GM13976 (cell line): Measurements from ENCODE around the gene SBSN.

Experiments
- DNase-seq: peaks from one replicate; pipeline ENCODE4 v3.0.0; 2012; ENCODE audit warnings: low spot score
- in situ Hi-C: fragments of 300-500 bp; cut with MboI; formaldehyde crosslinking; loops from one replicate; pipeline ENCODE4 v1.12.0; 2022; ENCODE audit warnings: low sequenced_read_pairs, mixed read lengths, inconsistent platforms; ENCODE audit not compliant: unreplicated experiment
- TF ChIP-seq, protein P1 (sequence below): IDR thresholded peaks from 2 replicates; pipeline ENCODE4 v1.5.1; 2012; ENCODE audit warnings: borderline replicate concordance, mild to moderate bottlenecking; ENCODE audit not compliant: insufficient read depth; ENCODE audit errors: extremely low read depth, missing control alignments, control extremely low read depth

The SBSN gene, protein sequence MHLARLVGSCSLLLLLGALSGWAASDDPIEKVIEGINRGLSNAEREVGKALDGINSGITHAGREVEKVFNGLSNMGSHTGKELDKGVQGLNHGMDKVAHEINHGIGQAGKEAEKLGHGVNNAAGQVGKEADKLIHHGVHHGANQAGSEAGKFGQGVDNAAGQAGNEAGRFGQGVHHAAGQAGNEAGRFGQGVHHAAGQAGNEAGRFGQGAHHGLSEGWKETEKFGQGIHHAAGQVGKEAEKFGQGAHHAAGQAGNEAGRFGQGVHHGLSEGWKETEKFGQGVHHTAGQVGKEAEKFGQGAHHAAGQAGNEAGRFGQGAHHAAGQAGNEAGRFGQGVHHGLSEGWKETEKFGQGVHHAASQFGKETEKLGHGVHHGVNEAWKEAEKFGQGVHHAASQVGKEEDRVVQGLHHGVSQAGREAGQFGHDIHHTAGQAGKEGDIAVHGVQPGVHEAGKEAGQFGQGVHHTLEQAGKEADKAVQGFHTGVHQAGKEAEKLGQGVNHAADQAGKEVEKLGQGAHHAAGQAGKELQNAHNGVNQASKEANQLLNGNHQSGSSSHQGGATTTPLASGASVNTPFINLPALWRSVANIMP

DNA sequence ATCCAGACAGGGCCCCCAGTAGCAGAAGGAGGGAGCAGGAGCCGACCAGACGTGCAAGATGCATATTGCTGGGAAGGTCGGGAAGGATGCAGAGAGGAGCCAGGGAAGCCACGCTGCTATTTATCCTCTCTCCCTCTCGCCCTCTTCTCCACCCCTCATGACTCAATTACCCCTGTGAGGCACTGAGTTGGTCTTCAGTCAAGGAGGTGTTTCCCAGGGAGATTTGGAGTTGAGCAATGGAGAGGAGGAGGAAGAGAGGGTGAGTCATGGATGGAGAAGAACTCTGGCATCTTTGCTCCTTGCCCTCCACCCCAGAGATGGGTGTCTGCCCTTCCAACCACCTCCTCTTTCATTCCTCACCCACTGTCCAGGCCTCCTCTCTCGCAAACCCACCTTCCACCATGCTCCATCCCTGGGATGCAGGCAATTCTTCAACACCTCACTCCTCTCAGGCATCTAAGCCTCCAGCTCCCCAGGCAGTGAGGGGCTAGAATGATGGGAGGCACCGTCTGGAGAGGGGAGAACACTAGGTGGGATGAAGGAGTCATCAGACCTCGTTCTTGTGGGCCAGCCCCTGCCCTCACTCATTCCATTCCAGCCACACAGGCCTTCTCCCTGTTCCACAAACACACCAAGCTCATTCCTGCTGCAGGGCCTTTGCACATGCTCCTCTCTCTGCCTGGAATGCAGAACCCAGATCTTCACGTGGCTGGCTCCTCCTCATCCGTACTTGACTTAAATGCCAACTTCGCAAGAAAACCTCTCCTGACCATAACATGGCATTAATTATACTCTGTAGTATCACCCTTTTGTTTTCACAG is at the start of gene SBSN:
SBSN (minus strand) TSS at position 94 of the 821 bp plus-strand sequence; CDS start at position 64, 30 bp downstream.
- in situ Hi-C loops = no loop called here
- TF ChIP-seq, protein P1, sequence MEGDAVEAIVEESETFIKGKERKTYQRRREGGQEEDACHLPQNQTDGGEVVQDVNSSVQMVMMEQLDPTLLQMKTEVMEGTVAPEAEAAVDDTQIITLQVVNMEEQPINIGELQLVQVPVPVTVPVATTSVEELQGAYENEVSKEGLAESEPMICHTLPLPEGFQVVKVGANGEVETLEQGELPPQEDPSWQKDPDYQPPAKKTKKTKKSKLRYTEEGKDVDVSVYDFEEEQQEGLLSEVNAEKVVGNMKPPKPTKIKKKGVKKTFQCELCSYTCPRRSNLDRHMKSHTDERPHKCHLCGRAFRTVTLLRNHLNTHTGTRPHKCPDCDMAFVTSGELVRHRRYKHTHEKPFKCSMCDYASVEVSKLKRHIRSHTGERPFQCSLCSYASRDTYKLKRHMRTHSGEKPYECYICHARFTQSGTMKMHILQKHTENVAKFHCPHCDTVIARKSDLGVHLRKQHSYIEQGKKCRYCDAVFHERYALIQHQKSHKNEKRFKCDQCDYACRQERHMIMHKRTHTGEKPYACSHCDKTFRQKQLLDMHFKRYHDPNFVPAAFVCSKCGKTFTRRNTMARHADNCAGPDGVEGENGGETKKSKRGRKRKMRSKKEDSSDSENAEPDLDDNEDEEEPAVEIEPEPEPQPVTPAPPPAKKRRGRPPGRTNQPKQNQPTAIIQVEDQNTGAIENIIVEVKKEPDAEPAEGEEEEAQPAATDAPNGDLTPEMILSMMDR = no peak
- no peak for DNase-seq

DNA sequence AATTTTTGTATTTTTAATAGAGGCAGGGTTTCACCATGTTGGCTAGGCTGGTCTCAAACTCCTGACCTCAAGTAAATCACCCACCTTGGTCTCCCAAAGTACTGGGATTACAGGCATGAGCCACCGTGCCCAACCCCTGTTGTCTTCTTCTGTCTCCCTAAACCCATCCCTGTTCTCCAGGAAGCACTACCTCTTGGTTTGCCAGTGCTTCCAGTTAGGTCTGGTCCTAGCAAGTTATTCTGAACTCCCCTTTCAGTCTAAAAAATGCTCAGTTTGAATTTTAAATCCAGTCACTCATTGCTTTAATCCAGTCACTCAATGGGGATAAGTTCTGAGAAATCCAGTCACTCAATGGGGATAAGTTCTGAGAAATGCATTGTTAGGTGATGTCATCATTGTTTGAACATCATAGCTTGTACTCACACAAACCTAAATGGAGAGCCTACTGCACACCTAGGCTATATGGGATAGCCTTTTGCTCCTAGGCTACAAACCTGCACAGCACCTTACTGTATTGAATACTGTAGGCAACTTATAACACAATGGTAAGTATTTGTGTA is 43.4 kb upstream of the SBSN start:
- in situ Hi-C loops = no loop called here
- TF ChIP-seq, protein P1 = no peak

DNA sequence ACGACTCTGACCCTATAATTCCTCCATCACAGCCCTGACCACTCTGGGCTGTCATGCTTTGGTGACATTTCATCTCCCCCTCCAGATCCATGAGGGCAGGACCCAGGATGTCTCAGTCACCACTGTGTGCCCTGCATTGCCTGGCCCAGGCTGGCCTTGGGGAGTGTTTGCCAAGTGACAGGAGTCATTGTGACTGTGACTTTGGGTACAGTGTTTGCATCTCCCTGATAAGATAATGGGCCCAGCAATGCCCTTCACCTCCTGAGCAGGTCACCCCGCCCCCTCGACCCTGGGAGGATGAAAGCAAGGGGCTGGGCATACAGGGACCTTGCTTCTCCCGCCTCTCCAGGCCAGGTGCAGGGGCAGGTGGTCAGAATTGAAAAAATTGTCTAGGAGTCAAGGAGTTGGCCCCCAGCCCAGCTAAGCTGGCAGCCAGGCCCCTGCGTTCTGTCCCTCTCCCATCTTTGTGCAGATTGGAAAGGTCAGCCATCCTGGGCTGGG is 41.2 kb upstream of the SBSN start:
- TF ChIP-seq, protein P1 = no peak
- in situ Hi-C loops = no loop called here
- DNase-seq = no peak

More for the DNA sequence above, 43.4 kb upstream of the SBSN start:
- DNase-seq = no peak

DNA sequence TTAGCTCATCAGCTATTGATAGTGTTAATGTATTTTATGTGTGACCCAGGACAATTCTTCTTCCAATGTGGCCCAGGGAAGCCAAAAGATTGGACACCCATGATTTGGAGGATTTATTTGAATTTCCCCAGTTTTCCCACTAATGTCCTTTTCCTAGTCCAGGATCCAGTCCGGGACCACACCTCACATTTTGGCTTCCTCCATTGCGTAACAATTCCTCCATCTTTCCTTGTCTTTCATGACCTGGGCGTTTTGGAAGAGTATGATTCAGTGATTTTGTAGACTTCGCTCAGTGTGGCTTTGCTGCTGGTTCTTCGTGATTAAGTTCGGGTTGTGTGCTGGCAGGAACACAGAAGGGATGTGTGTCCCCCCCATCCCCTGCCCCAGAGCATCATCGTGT is 38.6 kb upstream of the SBSN start:
- no peak for DNase-seq
- in situ Hi-C loops = no loop called here
- TF ChIP-seq, protein P1 = no peak

DNA sequence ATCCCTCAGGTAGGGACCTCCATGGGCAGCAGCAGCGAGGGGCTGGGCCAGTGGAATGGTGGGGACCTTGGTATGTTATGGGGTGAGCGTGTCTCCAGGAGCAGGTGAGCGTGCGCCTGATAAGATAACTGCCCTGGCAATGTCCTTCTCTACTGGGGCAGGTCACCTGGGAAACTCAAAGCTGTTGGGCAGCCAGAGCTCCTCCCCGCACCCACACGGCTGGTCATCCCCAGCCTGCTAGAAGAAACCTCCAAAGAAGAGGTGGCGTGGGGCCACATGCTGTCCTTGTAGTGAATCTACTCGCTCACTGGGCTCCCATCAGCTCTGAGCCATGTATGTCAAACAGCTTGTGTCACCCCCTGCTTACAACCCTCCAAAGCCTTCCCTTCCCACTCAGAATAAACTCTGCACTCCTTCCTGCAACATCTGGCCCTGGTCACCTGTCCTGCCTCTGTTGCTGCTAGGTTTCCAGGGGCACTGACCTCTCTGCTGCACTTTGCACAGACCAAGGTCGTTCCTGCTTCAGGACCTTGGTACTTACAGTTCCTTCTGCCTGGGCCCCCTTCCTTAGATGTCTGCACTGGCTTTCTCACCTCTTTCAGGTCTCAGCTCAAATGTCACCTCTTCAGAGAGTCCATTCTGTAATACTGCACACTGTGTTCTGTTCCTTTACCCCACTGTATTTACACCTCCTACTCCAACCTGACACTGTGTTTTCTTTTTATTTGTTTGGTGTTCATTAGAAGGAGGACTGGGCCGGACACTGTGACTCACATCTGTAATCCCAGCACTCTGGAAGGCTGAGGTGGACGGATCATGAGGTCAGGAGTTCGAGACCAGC is 37.1 kb upstream of the SBSN start:
- no peak for DNase-seq
- TF ChIP-seq, protein P1 = no peak
- in situ Hi-C loops = no loop called here

DNA sequence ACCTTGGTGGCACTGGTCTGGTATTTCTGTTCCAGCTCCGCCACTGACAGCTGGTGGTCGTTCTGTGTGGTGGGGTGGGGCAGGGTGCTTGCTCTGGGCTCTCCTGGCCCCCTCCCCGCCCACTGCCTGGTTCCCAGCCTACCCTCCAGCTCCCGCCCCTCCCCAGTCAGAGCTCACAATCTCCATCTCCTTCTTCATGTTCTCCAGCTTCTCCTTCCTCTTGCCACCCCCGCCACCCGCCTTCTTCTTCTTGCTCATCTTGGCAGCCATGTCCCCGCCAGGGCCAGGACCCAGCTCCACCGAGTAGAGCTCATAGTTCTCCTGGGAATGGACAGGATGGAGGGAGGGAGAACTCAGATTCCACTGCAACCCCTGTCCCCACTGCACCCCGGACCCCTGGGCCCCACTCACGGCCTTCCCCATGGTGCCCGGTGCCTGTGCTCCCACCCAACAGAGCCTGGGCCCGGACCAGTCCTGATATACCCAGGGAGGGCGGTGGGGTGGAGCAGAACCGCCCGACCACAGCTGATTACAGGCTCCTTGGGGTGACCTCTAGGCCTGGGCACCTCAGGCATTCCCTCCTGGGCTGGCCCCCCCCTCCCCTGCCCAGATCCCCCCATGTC is 35.2 kb upstream of the SBSN start, which contains the start of gene ATP4A:
ATP4A (minus strand) TSS at position 452 of the 623 bp plus-strand sequence; CDS start at position 423, 29 bp downstream.
- in situ Hi-C loops = no loop called here
- TF ChIP-seq, protein P1 = no peak
- no peak for DNase-seq
